Measurements from ENCODE around the gene ELOB.

The ELOB gene

DNA sequence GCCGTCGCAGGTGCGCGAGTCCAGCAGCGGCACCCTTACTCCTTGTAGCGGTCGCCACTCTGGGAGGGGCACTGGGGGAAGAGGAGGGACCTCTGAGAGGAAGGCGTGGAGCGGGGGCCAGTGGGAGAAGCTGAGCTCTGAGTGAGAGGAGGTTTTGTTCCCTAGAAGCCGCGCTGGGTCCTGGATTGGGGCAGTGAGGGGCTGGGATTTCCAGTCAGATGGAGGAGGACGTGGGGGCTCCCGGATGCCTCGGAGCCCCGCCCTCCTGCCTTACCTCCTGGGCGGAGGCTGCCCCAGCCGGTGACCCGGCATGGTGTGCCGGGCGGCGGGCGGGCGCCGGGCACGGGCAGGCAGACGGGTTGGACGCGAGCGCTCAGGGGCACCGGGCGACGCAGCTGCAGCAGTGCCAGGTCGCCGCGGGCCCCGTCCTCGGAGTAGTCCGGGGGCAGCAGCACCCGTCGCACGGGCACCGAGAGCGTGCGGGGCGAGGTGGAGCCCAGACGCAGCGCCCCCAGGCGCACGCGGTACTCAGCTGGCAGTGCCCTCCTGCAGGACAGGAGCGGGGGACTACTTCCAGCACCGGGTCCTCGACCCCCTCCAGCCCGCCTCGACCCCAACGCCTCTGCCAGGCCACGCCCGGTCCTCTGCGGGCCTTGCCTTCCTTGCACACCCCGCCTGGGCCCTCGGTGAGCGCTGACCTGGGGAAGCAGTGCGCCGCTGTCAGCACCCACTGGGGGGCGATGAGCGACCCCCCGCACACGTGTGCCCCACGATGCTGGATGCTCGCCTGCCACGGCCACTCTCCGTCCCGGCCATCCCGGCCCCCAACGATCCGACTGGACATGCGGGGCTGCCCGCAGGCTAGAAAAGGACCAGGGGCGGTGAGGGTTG lies 8.3 kb upstream of the ELOB start:
- no peak overlapping the region for H3K4me2 ChIP-seq (ENCODE audit: insufficient read depth, low read length, poor library complexity, severe bottlenecking)
- no peak overlapping the region for H3K4ac ChIP-seq (ENCODE audit: low read length)
- H3K27ac ChIP-seq (replicated peaks; ENCODE audit: low read length), result no peak overlapping the region
- no peak overlapping the region for H2AFZ ChIP-seq (ENCODE audit: low read length)
- H3K4me1 ChIP-seq (ENCODE audit: control insufficient read depth in 2 of 2, insufficient read depth in 1 of 2, low read depth in 1 of 2, low read length in 2 of 2), result peaks cover 4 to 10% of the 10 kb centered on the region in 2 donors
- no CpG with 5 or more reads among the region's 79 CpGs for WGBS, 2 donors (ENCODE audit: extremely low coverage in 2 of 2, insufficient read length in 2 of 2, insufficient replicate concordance in 1 of 2)
- H3K18ac ChIP-seq (ENCODE audit: low read length), result peak overlapping the region; percentile 48
- no peak overlapping the region for H3K4me3 ChIP-seq (ENCODE audit: low read length in 2 of 2)
- no peak for DNase-seq (ENCODE audit: low spot score)
- H2AK5ac ChIP-seq (ENCODE audit: low read depth, low read length), result peak overlapping the region; percentile 99
- no peaks in the 10 kb centered on the region for H3K79me1 ChIP-seq (ENCODE audit: low read depth, low read length)
- peak overlapping the region; percentile 70 for H2BK5ac ChIP-seq (ENCODE audit: low read length)
- peak overlapping the region; percentile 89 for H2BK15ac ChIP-seq (ENCODE audit: low read length)
- H3K14ac ChIP-seq (ENCODE audit: low read length), result peak overlapping the region; percentile 21
- no peak overlapping the region for H3K9ac ChIP-seq (ENCODE audit: low read depth, low read length, poor library complexity)
- peak overlapping the region; percentile 73 for H3K23ac ChIP-seq (ENCODE audit: low read depth, low read length, poor library complexity)
- H4K8ac ChIP-seq (ENCODE audit: low read depth, low read length), result no peak overlapping the region
- H4K91ac ChIP-seq (ENCODE audit: low read depth, low read length, poor library complexity), result no peak overlapping the region
- no peaks in the 10 kb centered on the region for H3K36me3 ChIP-seq (replicated peaks in 1 of 2; ENCODE audit: control insufficient read depth in 2 of 2, insufficient read depth in 2 of 2, low read length in 2 of 2)
- H3K27me3 ChIP-seq (ENCODE audit: control insufficient read depth in 3 of 3, insufficient read depth in 3 of 3, low read depth in 1 of 3, low read length in 3 of 3), result peaks cover 0 to 8% (median 0%) of the 10 kb centered on the region in 3 experiments
- H3K9me3 ChIP-seq (replicated peaks in 1 of 2; ENCODE audit: control insufficient read depth in 2 of 2, insufficient read depth in 1 of 2, low read depth in 1 of 2, low read length in 2 of 2), result no peaks in the 10 kb centered on the region
- peak overlapping the region; percentile 41 for H2BK12ac ChIP-seq (ENCODE audit: low read length)
- H2BK120ac ChIP-seq (ENCODE audit: low read depth, low read length), result no peak overlapping the region

DNA sequence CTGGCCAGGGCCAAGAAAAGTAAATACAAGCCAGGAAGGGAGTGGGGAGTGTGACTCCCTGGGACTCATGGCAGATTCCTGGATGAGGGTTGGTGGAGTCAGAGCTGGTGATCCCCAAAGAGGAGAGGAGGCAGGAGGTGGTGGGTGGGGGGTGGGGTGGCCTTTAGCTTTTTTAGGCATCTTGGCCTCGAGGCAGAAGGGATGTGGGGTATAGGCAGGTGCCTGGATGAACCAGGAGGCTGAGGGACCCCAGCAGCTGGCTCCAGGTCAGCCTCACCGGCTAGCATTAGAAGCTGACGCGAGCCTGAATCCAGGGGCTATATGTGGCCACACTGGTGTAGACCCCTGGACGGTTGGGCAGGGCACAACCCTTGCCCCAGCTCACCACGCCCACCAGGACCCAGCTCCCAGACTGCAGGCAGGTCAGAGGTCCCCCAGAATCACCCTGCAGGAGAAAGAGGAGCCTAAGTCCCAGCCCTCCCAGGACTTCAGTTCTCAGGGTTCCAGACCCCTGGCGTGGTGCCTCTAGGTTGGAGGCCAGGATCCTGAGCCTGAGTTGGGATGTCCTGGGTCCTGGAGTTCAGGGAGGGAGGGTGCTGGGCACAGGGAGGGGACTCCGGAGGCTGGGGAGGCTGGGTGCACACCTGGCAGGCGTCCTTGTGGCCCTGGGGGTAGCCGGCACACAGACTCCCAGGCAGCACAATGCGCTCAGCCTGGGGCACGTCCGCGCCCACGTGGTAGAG lies 7.4 kb upstream of the ELOB start:
- H3K79me1 ChIP-seq (ENCODE audit: low read depth, low read length), result no peaks in the 10 kb centered on the region
- H3K4me3 ChIP-seq (ENCODE audit: low read length in 2 of 2), result no peak overlapping the region
- peak overlapping the region; percentile 90 for H2AK5ac ChIP-seq (ENCODE audit: low read depth, low read length)
- H3K9me3 ChIP-seq (replicated peaks in 1 of 2; ENCODE audit: control insufficient read depth in 2 of 2, insufficient read depth in 1 of 2, low read depth in 1 of 2, low read length in 2 of 2), result no peaks in the 10 kb centered on the region
- no peak for DNase-seq (ENCODE audit: low spot score)
- WGBS, 2 donors (ENCODE audit: extremely low coverage in 2 of 2, insufficient read length in 2 of 2, insufficient replicate concordance in 1 of 2), result no CpG with 5 or more reads among the region's 15 CpGs
- peak overlapping the region; percentile 48 for H3K18ac ChIP-seq (ENCODE audit: low read length)
- no peak overlapping the region for H3K27ac ChIP-seq (replicated peaks; ENCODE audit: low read length)
- peak overlapping the region; percentile 70 for H2BK5ac ChIP-seq (ENCODE audit: low read length)
- no peak overlapping the region for H3K4me2 ChIP-seq (ENCODE audit: insufficient read depth, low read length, poor library complexity, severe bottlenecking)
- no peaks in the 10 kb centered on the region for H3K36me3 ChIP-seq (replicated peaks in 1 of 2; ENCODE audit: control insufficient read depth in 2 of 2, insufficient read depth in 2 of 2, low read length in 2 of 2)
- H4K91ac ChIP-seq (ENCODE audit: low read depth, low read length, poor library complexity), result no peak overlapping the region
- peak overlapping the region; percentile 89 for H2BK15ac ChIP-seq (ENCODE audit: low read length)
- H3K4me1 ChIP-seq (ENCODE audit: control insufficient read depth in 2 of 2, insufficient read depth in 1 of 2, low read depth in 1 of 2, low read length in 2 of 2), result peaks cover 4 to 8% of the 10 kb centered on the region in 2 donors
- H3K4ac ChIP-seq (ENCODE audit: low read length), result no peak overlapping the region
- no peak overlapping the region for H3K9ac ChIP-seq (ENCODE audit: low read depth, low read length, poor library complexity)
- H4K8ac ChIP-seq (ENCODE audit: low read depth, low read length), result no peak overlapping the region
- H3K14ac ChIP-seq (ENCODE audit: low read length), result peak overlapping the region; percentile 56
- H2BK12ac ChIP-seq (ENCODE audit: low read length), result no peak overlapping the region
- peak overlapping the region; percentile 73 for H3K23ac ChIP-seq (ENCODE audit: low read depth, low read length, poor library complexity)
- no peak overlapping the region for H2BK120ac ChIP-seq (ENCODE audit: low read depth, low read length)
- no peak overlapping the region for H2AFZ ChIP-seq (ENCODE audit: low read length)
- H3K27me3 ChIP-seq (ENCODE audit: control insufficient read depth in 3 of 3, insufficient read depth in 3 of 3, low read depth in 1 of 3, low read length in 3 of 3), result peaks cover 0 to 8% (median 0%) of the 10 kb centered on the region in 3 experiments

GRCh38 chr16:2783581-2784357 lies 6.7 kb upstream of the ELOB start:
- H2AFZ ChIP-seq (ENCODE audit: low read length), result no peak overlapping the region
- no peak for DNase-seq (ENCODE audit: low spot score)
- H4K8ac ChIP-seq (ENCODE audit: low read depth, low read length), result no peak overlapping the region
- H2BK12ac ChIP-seq (ENCODE audit: low read length), result no peak overlapping the region
- peaks cover 4 to 8% of the 10 kb centered on the region in 2 donors for H3K4me1 ChIP-seq (ENCODE audit: control insufficient read depth in 2 of 2, insufficient read depth in 1 of 2, low read depth in 1 of 2, low read length in 2 of 2)
- peaks cover 0 to 8% (median 0%) of the 10 kb centered on the region in 3 experiments for H3K27me3 ChIP-seq (ENCODE audit: control insufficient read depth in 3 of 3, insufficient read depth in 3 of 3, low read depth in 1 of 3, low read length in 3 of 3)
- H3K18ac ChIP-seq (ENCODE audit: low read length), result no peak overlapping the region
- no peak overlapping the region for H3K4ac ChIP-seq (ENCODE audit: low read length)
- no peak overlapping the region for H3K23ac ChIP-seq (ENCODE audit: low read depth, low read length, poor library complexity)
- no peak overlapping the region for H3K4me2 ChIP-seq (ENCODE audit: insufficient read depth, low read length, poor library complexity, severe bottlenecking)
- H3K14ac ChIP-seq (ENCODE audit: low read length), result no peak overlapping the region
- H2BK15ac ChIP-seq (ENCODE audit: low read length), result peak overlapping the region; percentile 89
- no peak overlapping the region for H3K9ac ChIP-seq (ENCODE audit: low read depth, low read length, poor library complexity)
- no peaks in the 10 kb centered on the region for H3K9me3 ChIP-seq (replicated peaks in 1 of 2; ENCODE audit: control insufficient read depth in 2 of 2, insufficient read depth in 1 of 2, low read depth in 1 of 2, low read length in 2 of 2)
- peak overlapping the region; percentile 90 for H2AK5ac ChIP-seq (ENCODE audit: low read depth, low read length)
- peaks cover 0 to 3% of the 10 kb centered on the region in 2 donors for H3K36me3 ChIP-seq (replicated peaks in 1 of 2; ENCODE audit: control insufficient read depth in 2 of 2, insufficient read depth in 2 of 2, low read length in 2 of 2)
- no peak overlapping the region for H3K4me3 ChIP-seq (ENCODE audit: low read length in 2 of 2)
- no peak overlapping the region for H3K27ac ChIP-seq (replicated peaks; ENCODE audit: low read length)
- H4K91ac ChIP-seq (ENCODE audit: low read depth, low read length, poor library complexity), result no peak overlapping the region
- peak overlapping the region; percentile 10 for H2BK5ac ChIP-seq (ENCODE audit: low read length)
- H2BK120ac ChIP-seq (ENCODE audit: low read depth, low read length), result no peak overlapping the region
- no peaks in the 10 kb centered on the region for H3K79me1 ChIP-seq (ENCODE audit: low read depth, low read length)
- WGBS, 2 donors (ENCODE audit: extremely low coverage in 2 of 2, insufficient read length in 2 of 2, insufficient replicate concordance in 1 of 2), result no CpG with 5 or more reads among the region's 15 CpGs
